GM18499 (cell line): Measurements from ENCODE around the gene CCL7.

Experiments
- ATAC-seq: cut with Tn5 transposase; IDR thresholded peaks from one replicate; pipeline ENCODE4 v1.9.1; 2021; ENCODE audit warnings: moderate number of reproducible peaks; ENCODE audit not compliant: insufficient read depth, unreplicated experiment

The CCL7 gene

GRCh38 chr17:34275881-34276280 lies 5.9 kb downstream of the CCL7 start:
- ATAC-seq: no peak

GRCh38 chr17:34276826-34277225 lies 6.8 kb downstream of the CCL7 start:
- no peak for ATAC-seq

- ATAC-seq: no peak
Observed at GRCh38 chr17:34283571-34283970, 13.6 kb downstream of the CCL7 start.

- no peak for ATAC-seq
Observed at GRCh38 chr17:34285286-34285792, 15.3 kb downstream of the CCL7 start, which contains the start of gene CCL11. CCL11 (plus strand) TSS chr17:34285742; CDS start chr17:34285809, 67 bp downstream.

- ATAC-seq: no peak
Observed at GRCh38 chr17:34287875-34288274, 17.9 kb downstream of the CCL7 start.

GRCh38 chr17:34290586-34290985 lies 20.6 kb downstream of the CCL7 start:
- no peak for ATAC-seq

- no peak for ATAC-seq
Observed at GRCh38 chr17:34291721-34292348, 21.8 kb downstream of the CCL7 start.

GRCh38 chr17:34299027-34299426 lies 29.0 kb downstream of the CCL7 start:
- no peak for ATAC-seq

- ATAC-seq: no peak
Observed at GRCh38 chr17:34299956-34300577, 30.0 kb downstream of the CCL7 start.

- no peak for ATAC-seq
Observed at GRCh38 chr17:34300652-34301370, 30.8 kb downstream of the CCL7 start.

GRCh38 chr17:34301986-34302385 lies 32.0 kb downstream of the CCL7 start:
- ATAC-seq: no peak

GRCh38 chr17:34302636-34303035 lies 32.6 kb downstream of the CCL7 start:
- no peak for ATAC-seq

- ATAC-seq: no peak
Observed at GRCh38 chr17:34303606-34304005, 33.6 kb downstream of the CCL7 start.

GRCh38 chr17:34305061-34305460 lies 35.0 kb downstream of the CCL7 start:
- no peak for ATAC-seq

- no peak for ATAC-seq
Observed at GRCh38 chr17:34305606-34306005, 35.6 kb downstream of the CCL7 start.

- no peak for ATAC-seq
Observed at GRCh38 chr17:34306466-34306865, 36.4 kb downstream of the CCL7 start.

- ATAC-seq: no peak
Observed at GRCh38 chr17:34307110-34307509, 37.1 kb downstream of the CCL7 start.

- ATAC-seq: no peak
Observed at GRCh38 chr17:34308371-34308770, 38.4 kb downstream of the CCL7 start.

GRCh38 chr17:34311291-34311690 lies 41.3 kb downstream of the CCL7 start:
- no peak for ATAC-seq

GRCh38 chr17:34312080-34312479 lies 42.1 kb downstream of the CCL7 start:
- no peak for ATAC-seq

- no peak for ATAC-seq
Observed at GRCh38 chr17:34313164-34313563, 43.1 kb downstream of the CCL7 start.
